ENCODE data around the gene FBXL2. TPM values are rescaled to one million over a fixed set of nuclear protein-coding genes. Genes with fewer than 3 reads are reported as not detected.

The FBXL2 gene
- total and polyA plus RNA-seq, 2 of the 8 experiments (the other 6 are each of a cell fraction or from before 2014, with no cell fraction given): 3.1 to 5.4 TPM

GRCh38 chr3:33424606-33425452, 147.6 kb downstream of the FBXL2 start:
- no peak overlapping the region for H4K8ac ChIP-seq (ENCODE audit: extremely low read depth, insufficient read depth, low read length)
- no peak overlapping the region for H3K4ac ChIP-seq (replicated peaks; ENCODE audit: insufficient read length, low read depth, low read length)
- no peak overlapping the region for H2AFZ ChIP-seq (ENCODE audit: low read length)
- H3K23me2 ChIP-seq (ENCODE audit: low read depth, low read length): 0 out of 2 replicates have a peak, but pooled peaks cover 2% of the 10 kb centered on the region
- H3K36me3 ChIP-seq (ENCODE audit: control insufficient read depth in 2 of 4, insufficient read depth in 4 of 4, low read length in 3 of 4): peaks cover 2 to 22% (median 8%) of the 10 kb centered on the region in 4 experiments; a peak in 4 of 8 replicates
- no peak overlapping the region for H2AK5ac ChIP-seq (ENCODE audit: low read depth, low read length)
- DNase-seq (ENCODE audit: low read depth in 1 of 2, low spot score in 2 of 2): no peak
- no peak for FAIRE-seq
- no peak overlapping the region for H3K18ac ChIP-seq (ENCODE audit: extremely low read depth, low read length)
- no peak overlapping the region for H3K27ac ChIP-seq (ENCODE audit: low read depth, low read length)
- H4K20me1 ChIP-seq (replicated peaks in 1 of 2; ENCODE audit: control insufficient read depth in 1 of 2, insufficient read depth in 2 of 2, low read length in 2 of 2): peaks cover 7 to 14% of the 10 kb centered on the region in 2 experiments
- ChIA-PET CTCF (ENCODE audit: partially characterized antibody) (no interaction called here), POLR2A (ENCODE audit: partially characterized antibody) (interaction anchor here (7.4 kb wide), 1 partner anchor 15 kb away, joined by 82 read pairs; the partner anchor contains the start of gene UBP1)
- peak overlapping the region; percentile 75 for H2BK120ac ChIP-seq (replicated peaks; ENCODE audit: low read depth, low read length)
- no peak overlapping the region; the same call in 1 of the 2 replicates for H2BK12ac ChIP-seq (ENCODE audit: low read depth, low read length)
- H3K4me3 ChIP-seq (ENCODE audit: extremely low read depth in 1 of 4, insufficient read depth in 2 of 4, low read depth in 3 of 4, low read length in 4 of 4): peak overlapping the region in 1 of 4 experiments; percentile 1; a peak in 1 of 8 replicates
- 91% methylated on average over 10 of the region's 10 CpGs; no CpG with 5 or more reads in 1 of the 2 experiments for WGBS, 2 experiments (ENCODE audit: extremely low coverage in 1 of 2, insufficient coverage in 1 of 2, insufficient read length in 1 of 2, insufficient replicate concordance in 2 of 2, low coverage in 1 of 2, low lambda C conversion rate in 2 of 2, missing lambda C conversion rate in 1 of 2)
- no peak overlapping the region for H4K5ac ChIP-seq (ENCODE audit: insufficient read length, low read depth, low read length)
- no peak overlapping the region for H2BK15ac ChIP-seq (ENCODE audit: low read length)
- no peak overlapping the region for H3K9ac ChIP-seq (replicated peaks in 1 of 4; ENCODE audit: extremely low read depth in 1 of 4, low read depth in 3 of 4, low read length in 3 of 4)
- no peak overlapping the region for H3K56ac ChIP-seq (replicated peaks; ENCODE audit: insufficient read length, low read depth, low read length)
- no peak overlapping the region for H4K91ac ChIP-seq (replicated peaks; ENCODE audit: insufficient read length, low read length)
- peaks cover 7 to 28% (median 19%) of the 10 kb centered on the region in 4 experiments for H3K4me1 ChIP-seq (replicated peaks in 1 of 4; ENCODE audit: control insufficient read depth in 3 of 4, insufficient read depth in 4 of 4, low read length in 3 of 4)
- peaks cover 4% of the 10 kb centered on the region; the same call in 1 of the 2 replicates for H3K79me1 ChIP-seq (ENCODE audit: low read depth, low read length)
- peaks cover 3 to 84% of the 10 kb centered on the region in 2 experiments; a peak in 3 of 4 replicates for H3K79me2 ChIP-seq (ENCODE audit: control insufficient read depth in 1 of 2, insufficient read depth in 2 of 2, low read length in 2 of 2)
- H3K9me3 ChIP-seq (ENCODE audit: insufficient read depth in 2 of 2, low read depth in 1 of 2, low read length in 1 of 2): no peaks in the 10 kb centered on the region
- H3K23ac ChIP-seq (ENCODE audit: insufficient read length): no peak overlapping the region
- peak overlapping the region; percentile 34; the same call in 1 of the 2 replicates for H2BK20ac ChIP-seq (ENCODE audit: low read length)
- no peaks in the 10 kb centered on the region for H3K27me3 ChIP-seq (replicated peaks in 1 of 4; ENCODE audit: control insufficient read depth in 3 of 4, extremely low read depth in 1 of 4, insufficient read depth in 3 of 4, low read length in 3 of 4)
- H3K14ac ChIP-seq (ENCODE audit: insufficient read length): no peak overlapping the region
- no peak overlapping the region for H2BK5ac ChIP-seq (ENCODE audit: low read depth, low read length)
- peak overlapping the region in 1 of 2 experiments; percentile 38; a peak in 1 of 4 replicates for H3K4me2 ChIP-seq (ENCODE audit: insufficient read depth in 1 of 2, low read depth in 2 of 2, low read length in 2 of 2)
- TF ChIP-seq, protein P1, sequence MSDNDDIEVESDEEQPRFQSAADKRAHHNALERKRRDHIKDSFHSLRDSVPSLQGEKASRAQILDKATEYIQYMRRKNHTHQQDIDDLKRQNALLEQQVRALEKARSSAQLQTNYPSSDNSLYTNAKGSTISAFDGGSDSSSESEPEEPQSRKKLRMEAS (IDR thresholded peaks at IDR 0.05): no peak
- TF ChIP-seq ZNF274 (IDR thresholded peaks at IDR 0.05; ENCODE audit: borderline replicate concordance, extremely low read depth, low read length) (no peak), JUND (IDR thresholded peaks at IDR 0.05; ENCODE audit: low read length) (no peak), KDM5A (IDR thresholded peaks at IDR 0.05; ENCODE audit: low read length) (no peak)

Measured in H1 (cell line).